Measurements from ENCODE around the gene TMEM222.

The TMEM222 gene

GRCh38 chr1:27303509-27303908 is 18.5 kb upstream of the TMEM222 start:
- no peak for DNase-seq (ENCODE audit: extremely low spot score)
- ChIA-PET POLR2A (no interaction called here), CTCF (interaction anchor here (6.1 to 18.3 kb wide), 9 partner anchors 5 to 303 kb away, joined by 37 to 324 read pairs (median 154); partner anchors contain the start of genes AHDC1, CD164L2 and GPR3)

GRCh38 chr1:27306071-27306470 is 15.9 kb upstream of the TMEM222 start:
- no peak for TF ChIP-seq CTCF (IDR thresholded peaks at IDR 0.05; ENCODE audit: control extremely low read depth, extremely low read depth, low read depth, missing control alignments)
- CTCF ChIA-PET = interaction anchor here (18.3 kb wide), 1 partner anchor 8 kb away, joined by 234 read pairs; no protein-coding TSS in a partner anchor
- POLR2A ChIA-PET = no interaction called here
- DNase-seq (ENCODE audit: extremely low spot score) = no peak

More at GRCh38 chr1:27303509-27303908, 18.5 kb upstream of the TMEM222 start:
- TF ChIP-seq CTCF (IDR thresholded peaks at IDR 0.05; ENCODE audit: control extremely low read depth, extremely low read depth, low read depth, missing control alignments) = no peak

- ChIA-PET POLR2A (no interaction called here), CTCF (interaction anchor here (1.0 to 18.3 kb wide), 4 partner anchors 9 to 362 kb away, joined by 3 to 234 read pairs (median 4); no protein-coding TSS in a partner anchor)
- TF ChIP-seq CTCF (IDR thresholded peaks at IDR 0.05; ENCODE audit: control extremely low read depth, extremely low read depth, low read depth, missing control alignments) = no peak
- DNase-seq (ENCODE audit: extremely low spot score) = no peak
These were observed 14.8 kb upstream of the TMEM222 start for GRCh38 chr1:27306892-27307761.

GRCh38 chr1:27307874-27308598 is 13.9 kb upstream of the TMEM222 start:
- no peak for TF ChIP-seq CTCF (IDR thresholded peaks at IDR 0.05; ENCODE audit: control extremely low read depth, extremely low read depth, low read depth, missing control alignments)
- no peak for DNase-seq (ENCODE audit: extremely low spot score)
- ChIA-PET POLR2A (no interaction called here), CTCF (interaction anchor here (1.3 to 18.3 kb wide), 6 partner anchors 9 to 299 kb away, joined by 4 to 234 read pairs (median 5); no protein-coding TSS in a partner anchor)

- CTCF ChIA-PET = interaction anchor here (0.8 to 18.3 kb wide), 5 partner anchors 16 to 269 kb away, joined by 3 to 234 read pairs (median 3); no protein-coding TSS in a partner anchor
- TF ChIP-seq CTCF (IDR thresholded peaks at IDR 0.05; ENCODE audit: control extremely low read depth, extremely low read depth, low read depth, missing control alignments) = no peak
- DNase-seq (ENCODE audit: extremely low spot score) = no peak
- POLR2A ChIA-PET = no interaction called here
These were observed 7.8 kb upstream of the TMEM222 start for GRCh38 chr1:27314169-27314568.

GRCh38 chr1:27314737-27315136 is 7.2 kb upstream of the TMEM222 start:
- no peak for TF ChIP-seq CTCF (IDR thresholded peaks at IDR 0.05; ENCODE audit: control extremely low read depth, extremely low read depth, low read depth, missing control alignments)
- DNase-seq (ENCODE audit: extremely low spot score) = no peak
- ChIA-PET CTCF (interaction anchor here (1.0 to 18.3 kb wide), 3 partner anchors 16 to 270 kb away, joined by 3 to 234 read pairs (median 3); no protein-coding TSS in a partner anchor), POLR2A (interaction anchor here (0.7 kb wide), 1 partner anchor 157 kb away, joined by 4 read pairs; no protein-coding TSS in a partner anchor)

Data from GM10248 (cell line).